HepG2 (cell line): ENCODE measurements around the gene ACAD11. TPM values are rescaled to one million over a fixed set of nuclear protein-coding genes. Genes with fewer than 3 reads are reported as not detected.

ENCODE experiments used
- ATAC-seq: fragments of 200-7000 bp; cut with Tn5 transposase; 3 replicates; pipeline ENCODE4 v1.9.1; 2020; ENCODE audit warnings: mild to moderate bottlenecking, moderate library complexity
- BruUV-seq: library from RNA; stranded (reverse); fragments of 400-500 nt; replicated peaks from 2 replicates; lab custom pipeline; 2021; lab: Mats Ljungman, UMichigan
- CTCF ChIA-PET: fragments of 300-600 bp; formaldehyde crosslinking; extraction: SDS; loops from one replicate; lab custom pipeline; 2021; ENCODE audit warnings: low total read pairs, inconsistent platforms, low intra/inter-chr PET ratio; lab: Yijun Ruan, JAX
- POLR2A ChIA-PET: fragments of 350-600 bp; sonication (Branson Sonifier 250); formaldehyde crosslinking; loops from one replicate; lab custom pipeline; 2020; ENCODE audit warnings: antibody characterized with exemption, inconsistent platforms; lab: Yijun Ruan, JAX
- DNase-seq: peaks from one replicate; pipeline ENCODE4 v3.0.0-alpha.2; 2015; ENCODE audit warnings: low spot score
- FAIRE-seq: peaks from 3 replicates; lab custom pipeline; 2011; peaks lifted over from hg19 to GRCh38; lab: Jason Lieb, UNC
- H2AFZ ChIP-seq: one replicate; pipeline ENCODE4 v1.6.1; 2011; ENCODE audit warnings: low read length, inconsistent platforms
- H3K27ac ChIP-seq: fragments of 300-600 bp; 3 replicates; pipeline ENCODE4 v1.8.0; 2011; ENCODE audit warnings: mixed run types, mild to moderate bottlenecking, mixed read lengths, low read length, inconsistent platforms; ENCODE audit not compliant: insufficient read depth; ENCODE audit errors: extremely low read length
- H3K27me3 ChIP-seq, 2 experiments: fragments of 200-600 bp in 1 of 2; 2 replicates in 1 of 2; 3 replicates in 1 of 2; pipeline versions ENCODE4 v1.6.0 to v1.8.0; 2011; ENCODE audit warnings: low read length in 2 of 2, mild to moderate bottlenecking in 2 of 2, moderate library complexity in 2 of 2, inconsistent platforms in 1 of 2; ENCODE audit not compliant: insufficient read depth in 2 of 2, control insufficient read depth in 1 of 2
- H3K36me3 ChIP-seq, 2 experiments: fragments of 200-600 bp in 1 of 2; replicated peaks in 1 of 2; 2 replicates in 1 of 2; 3 replicates in 1 of 2; pipeline versions ENCODE4 v1.5.1 to v1.8.0; 2011; ENCODE audit warnings: low read length in 2 of 2, inconsistent platforms in 1 of 2; ENCODE audit not compliant: insufficient read depth in 2 of 2, control insufficient read depth in 1 of 2
- H3K4me1 ChIP-seq: 2 replicates; pipeline ENCODE4 v1.5.1; 2012; ENCODE audit warnings: low read length, inconsistent platforms; ENCODE audit not compliant: insufficient read depth
- H3K4me2 ChIP-seq: 2 replicates; pipeline ENCODE4 v1.6.0; 2011; ENCODE audit warnings: low read depth, low read length, inconsistent platforms
- H3K4me3 ChIP-seq, 3 experiments: fragments of 200-600 bp in 1 of 3; sonication (generic), shearing (Covaris generic) in 1 of 3; replicated peaks in 1 of 3; 2 replicates each; pipeline ENCODE4 v1.5.1; 2011 to 2016; ENCODE audit warnings: low read length in 3 of 3, inconsistent platforms in 2 of 3, low read depth in 2 of 3, mild to moderate bottlenecking in 2 of 3, control low read depth in 1 of 3, mixed read lengths in 1 of 3; ENCODE audit not compliant: insufficient read depth in 1 of 3
- H3K79me2 ChIP-seq: one replicate; pipeline ENCODE4 v1.6.1; 2011; ENCODE audit warnings: low read length, inconsistent platforms; ENCODE audit not compliant: insufficient read depth
- H3K9ac ChIP-seq: 2 replicates; pipeline ENCODE4 v1.6.0; 2011; ENCODE audit warnings: mild to moderate bottlenecking, low read depth, low read length, inconsistent platforms; ENCODE audit not compliant: insufficient read depth
- H3K9me3 ChIP-seq: 2 replicates; pipeline ENCODE4 v1.5.1; 2012; ENCODE audit warnings: mild to moderate bottlenecking, low read length
- H4K20me1 ChIP-seq: 2 replicates; pipeline ENCODE4 v1.6.0; 2011; ENCODE audit warnings: inconsistent platforms, mild to moderate bottlenecking, low read length, moderate library complexity; ENCODE audit not compliant: insufficient read depth
- CEBPZ ChIP-seq: IDR thresholded peaks from 2 replicates; pipeline ENCODE4 v1.6.1; 2012; ENCODE audit warnings: low read length, improper control_type of control experiment
- HNF4A ChIP-seq: sonication (generic); formaldehyde crosslinking; IDR thresholded peaks from 2 replicates; pipeline ENCODE4 v1.4.0; 2020; ENCODE audit warnings: missing genetic modification reagents
- PAWR ChIP-seq: sonication (generic); formaldehyde crosslinking; IDR thresholded peaks from 2 replicates; pipeline ENCODE4 v1.4.0; 2020; ENCODE audit warnings: missing genetic modification reagents, mild to moderate bottlenecking, borderline replicate concordance
- SP5 ChIP-seq: IDR thresholded peaks from 2 replicates; pipeline ENCODE4 v1.6.1; 2016; ENCODE audit warnings: low read depth, borderline replicate concordance
- SRSF4 ChIP-seq: fragments of 200-400 bp; formaldehyde crosslinking; IDR thresholded peaks from one replicate; pipeline ENCODE4 v1.6.1; 2018; ENCODE audit warnings: mild to moderate bottlenecking, low read depth, low read length, moderate library complexity; ENCODE audit not compliant: poor library complexity, severe bottlenecking
- ZC3H4 ChIP-seq: sonication (generic); formaldehyde crosslinking; IDR thresholded peaks from 2 replicates; pipeline ENCODE4 v1.4.0; 2020; ENCODE audit warnings: missing genetic modification reagents, borderline replicate concordance
- ZNF792 ChIP-seq: IDR thresholded peaks from 2 replicates; pipeline ENCODE4 v1.6.1; 2016
- ZNF879 ChIP-seq: sonication (generic); formaldehyde crosslinking; IDR thresholded peaks from 2 replicates; pipeline ENCODE4 v1.8.1; 2023; ENCODE audit warnings: missing genetic modification reagents
- WGBS: methylation state at CpG from one replicate; pipeline ENCODE4 v1.1.6; 2017; ENCODE audit warnings: low lambda C conversion rate; 5-methylcytosine and 5-hydroxymethylcytosine counted together
- in situ Hi-C: cut with HindIII; loops from 2 replicates; pipeline ENCODE4 v1.10.0; 2017; ENCODE audit warnings: low pct_unique_long_range_greater_than_20kb; ENCODE audit not compliant: extremely low pct_ligation_motif_present
- intact Hi-C: fragments of 100-400 bp; cut with micrococcal nuclease; formaldehyde crosslinking; loops from one replicate; pipeline ENCODE4 v1.10.0; 2022; ENCODE audit not compliant: unreplicated experiment
- polyA plus RNA-seq, 8 experiments: library from polyadenylated mRNA; depleted of rRNA in 3 of 8; stranded (reverse) in 7 of 8; unstranded in 1 of 8; fragments of >200 nt; fragmentation: Illumina TruSeq in 4 of 8; extraction: Trizol in 4 of 8; gene quantifications; 2 replicates each; pipeline versions ENCODE4 v1.2.1 to v1.2.3, GENCODE V29; 2011 to 2016; ENCODE audit warnings: low read depth in 4 of 8, missing spikeins in 1 of 8, mixed read lengths in 1 of 8; ENCODE audit not compliant: insufficient read depth in 1 of 8
- total RNA-seq, 5 experiments: library from RNA; depleted of rRNA; stranded (reverse); fragments of >200 nt; fragmentation: Illumina TruSeq; extraction: Trizol; gene quantifications; 2 replicates each; pipeline ENCODE4 v1.2.3, GENCODE V29; 2016; ENCODE audit warnings: low read depth in 1 of 5
- TF ChIP-seq, protein P1 (sequence below): sonication (generic); formaldehyde crosslinking; IDR thresholded peaks from 2 replicates; pipeline ENCODE4 v1.5.0; 2020; ENCODE audit warnings: mild to moderate bottlenecking, missing genetic modification reagents, borderline replicate concordance

ACAD11 gene
- total and polyA plus RNA-seq, 2 of the 13 experiments (the other 11 are each of a cell fraction or from before 2014, with no cell fraction given): 30.6 to 56.9 TPM

DNA sequence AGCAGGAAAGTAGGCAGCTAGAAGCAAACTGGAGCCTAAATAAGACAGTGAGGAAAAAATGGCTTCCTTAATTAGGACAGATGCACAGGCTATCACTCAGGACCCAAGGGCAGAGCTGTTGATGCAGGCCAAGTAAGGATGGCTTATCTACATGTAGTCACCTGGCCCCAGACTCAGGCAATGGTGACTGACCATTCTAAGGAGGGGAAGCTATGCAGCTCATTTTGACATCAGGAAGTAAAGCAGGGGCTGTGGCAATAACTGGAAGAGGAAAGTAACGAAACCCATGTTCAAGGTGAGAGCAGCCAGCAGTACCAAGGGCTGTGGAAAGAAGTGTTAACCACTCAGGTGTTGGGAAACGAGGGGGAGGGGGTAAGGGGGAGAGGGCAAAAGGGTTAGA, 16.2 kb downstream of the ACAD11 start:
- H3K9me3 ChIP-seq: no peaks in the 10 kb centered on the region
- in situ Hi-C loops (no loop called here), intact Hi-C loops (no loop called here)
- H2AFZ ChIP-seq: no peak overlapping the region
- H3K4me3 ChIP-seq: no peak overlapping the region
- DNase-seq: no peak
- no peaks in the 10 kb centered on the region for H3K27me3 ChIP-seq
- no peaks in the 10 kb centered on the region; the same call in 1 of the 2 replicates for H4K20me1 ChIP-seq
- H3K4me2 ChIP-seq: no peak overlapping the region
- no peaks in the 10 kb centered on the region for H3K79me2 ChIP-seq
- WGBS: 86% methylated on average over 2 of the region's 2 CpGs
- no peak for TF ChIP-seq HNF4A (CRISPR knock-in tag)
- TF ChIP-seq ZNF792 (CRISPR knock-in tag): no peak
- TF ChIP-seq, protein P1, sequence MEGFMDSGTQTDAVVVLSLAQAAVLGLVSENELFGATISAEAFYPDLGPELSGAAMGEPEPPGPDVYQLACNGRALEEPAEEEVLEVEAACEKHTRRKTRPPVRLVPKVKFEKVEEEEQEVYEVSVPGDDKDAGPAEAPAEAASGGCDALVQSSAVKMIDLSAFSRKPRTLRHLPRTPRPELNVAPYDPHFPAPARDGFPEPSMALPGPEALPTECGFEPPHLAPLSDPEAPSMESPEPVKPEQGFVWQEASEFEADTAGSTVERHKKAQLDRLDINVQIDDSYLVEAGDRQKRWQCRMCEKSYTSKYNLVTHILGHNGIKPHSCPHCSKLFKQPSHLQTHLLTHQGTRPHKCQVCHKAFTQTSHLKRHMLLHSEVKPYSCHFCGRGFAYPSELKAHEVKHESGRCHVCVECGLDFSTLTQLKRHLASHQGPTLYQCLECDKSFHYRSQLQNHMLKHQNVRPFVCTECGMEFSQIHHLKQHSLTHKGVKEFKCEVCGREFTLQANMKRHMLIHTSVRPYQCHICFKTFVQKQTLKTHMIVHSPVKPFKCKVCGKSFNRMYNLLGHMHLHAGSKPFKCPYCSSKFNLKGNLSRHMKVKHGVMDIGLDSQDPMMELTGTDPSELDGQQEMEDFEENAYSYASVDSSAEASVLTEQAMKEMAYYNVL (CRISPR knock-in tag): no peak
- TF ChIP-seq SRSF4: no peak
- no peak for TF ChIP-seq PAWR (CRISPR knock-in tag)
- TF ChIP-seq CEBPZ: no peak
- no peak for TF ChIP-seq ZC3H4 (CRISPR knock-in tag)
- no peak for TF ChIP-seq ZNF879 (CRISPR knock-in tag)
- no peak for TF ChIP-seq SP5 (CRISPR knock-in tag)
- TF ChIP-seq, all 625 proteins: peak for 0
- BruUV-seq: no TSS peak
- FAIRE-seq: no peak
- Histone ChIP-seq H3K27ac (no peak overlapping the region), H3K9ac (no peak overlapping the region), H3K4me1 (no peaks in the 10 kb centered on the region), H3K36me3 (peaks cover 2 to 14% of the 10 kb centered on the region in 2 experiments; a peak in 2 of 5 replicates)
- CTCF ChIA-PET: interaction anchor here (2.8 kb wide), 1 partner anchor 107 kb away, joined by 33 read pairs; no protein-coding TSS in a partner anchor
- POLR2A ChIA-PET: interaction anchor here (1.6 to 2.1 kb wide), 2 partner anchors 15 to 16 kb away, joined by 5 to 8 read pairs; partner anchors contain the start of gene ACAD11
- no peak for ATAC-seq
